HepG2 (cell line): ENCODE measurements around the gene SUPT4H1. TPM values are rescaled to one million over a fixed set of nuclear protein-coding genes. Genes with fewer than 3 reads are reported as not detected.

Source experiments
- BRCA1 ChIP-seq: sonication (generic); formaldehyde crosslinking; IDR thresholded peaks from 2 replicates; pipeline ENCODE4 v1.4.0; 2020; ENCODE audit warnings: missing genetic modification reagents
- ETV5 ChIP-seq: IDR thresholded peaks from 2 replicates; pipeline ENCODE4 v1.6.1; 2018; ENCODE audit warnings: missing biosample characterization, missing genetic modification reagents, inconsistent platforms, borderline replicate concordance
- HDAC6 ChIP-seq: fragments of 200-600 bp; sonication (generic); IDR thresholded peaks from 2 replicates; pipeline ENCODE4 v1.7.0; 2017; ENCODE audit warnings: mild to moderate bottlenecking, antibody characterized with exemption, low read length, low read depth
- POLR2A ChIP-seq, 2 experiments: IDR thresholded peaks; 2 replicates each; pipeline ENCODE4 v1.6.1; 2011; ENCODE audit warnings: low read depth in 2 of 2, low read length in 2 of 2, mild to moderate bottlenecking in 1 of 2, moderate library complexity in 1 of 2; ENCODE audit not compliant: insufficient read depth in 1 of 2
- PPARG ChIP-seq: conservative IDR thresholded peaks from 2 replicates; pipeline ENCODE4 v1.6.1; 2016; ENCODE audit warnings: missing biosample characterization, missing genetic modification reagents
- RARA ChIP-seq: IDR thresholded peaks from 2 replicates; pipeline ENCODE4 v1.6.1; 2016; ENCODE audit warnings: missing genetic modification reagents, missing compliant biosample characterization
- RBFOX2 ChIP-seq: fragments of 200-400 bp; formaldehyde crosslinking; IDR thresholded peaks from 2 replicates; pipeline ENCODE4 v1.6.1; 2017; ENCODE audit warnings: low read depth, mild to moderate bottlenecking, low read length
- SNRNP70 ChIP-seq: fragments of 200-400 bp; formaldehyde crosslinking; IDR thresholded peaks from 2 replicates; pipeline ENCODE4 v1.6.1; 2017; ENCODE audit warnings: mild to moderate bottlenecking, low read depth, low read length, moderate library complexity
- TARDBP ChIP-seq: sonication (generic); formaldehyde crosslinking; IDR thresholded peaks from 2 replicates; pipeline ENCODE4 v1.8.0; 2022; ENCODE audit warnings: mild to moderate bottlenecking, missing genetic modification reagents
- TCF7 ChIP-seq: sonication (generic); IDR thresholded peaks from 2 replicates; pipeline ENCODE4 v1.6.1; 2016; ENCODE audit warnings: antibody characterized with exemption, low read depth
- TCF7L2 ChIP-seq: IDR thresholded peaks from 2 replicates; pipeline ENCODE4 v1.6.1; 2011; ENCODE audit warnings: mild to moderate bottlenecking, low read depth, low read length, moderate library complexity
- ZFP1 ChIP-seq: IDR thresholded peaks from 2 replicates; pipeline ENCODE4 v1.6.1; 2016
- ZNF124 ChIP-seq: sonication (generic); formaldehyde crosslinking; IDR thresholded peaks from 2 replicates; pipeline ENCODE4 v1.4.0; 2020; ENCODE audit warnings: missing genetic modification reagents
- ZNF17 ChIP-seq: sonication (generic); formaldehyde crosslinking; IDR thresholded peaks from 2 replicates; pipeline ENCODE4 v1.5.0; 2020; ENCODE audit warnings: mild to moderate bottlenecking, missing genetic modification reagents
- ZNF235 ChIP-seq: sonication (generic); formaldehyde crosslinking; IDR thresholded peaks from 2 replicates; pipeline ENCODE4 v1.8.1; 2023; ENCODE audit warnings: mild to moderate bottlenecking, missing genetic modification reagents, borderline replicate concordance
- ZNF557 ChIP-seq: sonication (generic); formaldehyde crosslinking; IDR thresholded peaks from 2 replicates; pipeline ENCODE4 v1.4.0; 2020; ENCODE audit warnings: missing genetic modification reagents
- ZNF660 ChIP-seq: sonication (generic); formaldehyde crosslinking; IDR thresholded peaks from 2 replicates; pipeline ENCODE4 v1.5.1; 2020; ENCODE audit warnings: mild to moderate bottlenecking, low read depth, missing genetic modification reagents, borderline replicate concordance
- polyA plus RNA-seq, 8 experiments: library from polyadenylated mRNA; depleted of rRNA in 3 of 8; stranded (reverse) in 7 of 8; unstranded in 1 of 8; fragments of >200 nt; fragmentation: Illumina TruSeq in 4 of 8; extraction: Trizol in 4 of 8; gene quantifications; 2 replicates each; pipeline versions ENCODE4 v1.2.1 to v1.2.3, GENCODE V29; 2011 to 2016; ENCODE audit warnings: low read depth in 4 of 8, missing spikeins in 1 of 8, mixed read lengths in 1 of 8; ENCODE audit not compliant: insufficient read depth in 1 of 8
- total RNA-seq, 5 experiments: library from RNA; depleted of rRNA; stranded (reverse); fragments of >200 nt; fragmentation: Illumina TruSeq; extraction: Trizol; gene quantifications; 2 replicates each; pipeline ENCODE4 v1.2.3, GENCODE V29; 2016; ENCODE audit warnings: low read depth in 1 of 5
- TF ChIP-seq, protein P1 (sequence below): IDR thresholded peaks from 2 replicates; pipeline ENCODE4 v1.6.1; 2016; ENCODE audit warnings: missing biosample characterization, missing genetic modification reagents, low read depth
- TF ChIP-seq, protein P2 (sequence below): sonication (generic); formaldehyde crosslinking; IDR thresholded peaks from 2 replicates; pipeline ENCODE4 v1.8.1; 2023; ENCODE audit warnings: mild to moderate bottlenecking, missing genetic modification reagents, borderline replicate concordance
- TF ChIP-seq, protein P3 (sequence below): sonication (generic); formaldehyde crosslinking; IDR thresholded peaks from 2 replicates; pipeline ENCODE4 v1.4.0; 2020; ENCODE audit warnings: missing genetic modification reagents, borderline replicate concordance
- TF ChIP-seq, protein P4 (sequence below): sonication (generic); formaldehyde crosslinking; IDR thresholded peaks from 2 replicates; pipeline ENCODE4 v1.5.0; 2020; ENCODE audit warnings: missing genetic modification reagents
- TF ChIP-seq, protein P5 (sequence below): sonication (generic); formaldehyde crosslinking; IDR thresholded peaks from 2 replicates; pipeline ENCODE4 v1.8.1; 2023; ENCODE audit warnings: missing genetic modification reagents, mild to moderate bottlenecking, borderline replicate concordance
- TF ChIP-seq, protein P6 (sequence below), 2 experiments: fragments of 450-650 bp in 1 of 2; sonication (generic) in 1 of 2; formaldehyde crosslinking; IDR thresholded peaks; 2 replicates each; pipeline versions ENCODE4 v1.5.0 to v1.8.0; 2020 to 2022; ENCODE audit warnings: mild to moderate bottlenecking in 1 of 2, missing genetic modification reagents in 1 of 2

The SUPT4H1 gene
- total and polyA plus RNA-seq, 2 of the 13 experiments (the other 11 are each of a cell fraction or from before 2014, with no cell fraction given): 155 to 244 TPM

DNA sequence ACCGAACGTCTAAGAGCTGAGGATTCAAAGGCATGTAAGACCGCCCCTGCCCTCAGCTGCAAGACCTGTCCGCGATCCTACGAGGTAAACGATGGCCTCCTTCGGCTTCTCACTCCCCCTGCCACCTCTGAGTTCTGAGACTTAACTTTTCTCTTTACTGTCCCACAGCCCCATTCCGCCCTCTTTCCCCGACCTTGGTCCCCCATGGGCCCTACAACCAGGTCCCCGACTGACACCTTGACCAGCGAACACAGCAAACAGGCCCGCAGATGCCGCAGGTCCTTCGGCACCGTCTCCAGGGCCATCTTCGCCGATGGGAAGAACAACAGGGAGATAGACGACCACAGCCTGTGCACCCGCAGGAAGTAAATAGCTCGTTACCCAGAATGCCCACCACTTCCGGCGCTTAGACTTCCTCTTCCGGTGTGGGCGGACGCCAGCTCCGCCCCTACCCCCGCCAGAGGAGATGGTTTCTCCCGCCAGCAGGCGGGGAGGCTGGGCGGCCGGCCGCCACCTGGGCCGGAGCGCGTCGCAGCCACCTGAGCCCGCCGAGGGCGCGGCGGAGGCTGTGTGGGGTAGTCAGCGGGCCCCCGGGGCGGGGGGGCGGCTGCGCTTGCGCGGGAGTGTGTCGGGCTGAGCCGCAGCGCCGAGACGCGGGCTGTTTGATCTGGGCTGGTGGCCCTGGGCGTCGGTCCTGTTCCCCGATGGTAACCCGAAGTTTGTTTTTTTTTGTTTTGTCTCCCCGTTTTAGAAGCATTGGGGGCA is at the start of gene SUPT4H1 (continued):
- TF ChIP-seq TARDBP (peak; percentile 84; the same call in 1 of the 2 replicates), ZNF17 (CRISPR knock-in tag) (no peak), ZNF235 (CRISPR knock-in tag) (peak; percentile 71; the same call in 1 of the 2 replicates), SNRNP70 (no peak), POLR2A (IDR thresholded peaks at IDR 0.05; ENCODE audit: insufficient read depth in 1 of 2, low read depth in 2 of 2, low read length in 2 of 2) (peak; percentile 85 to 86), RBFOX2 (peak; percentile 96), TCF7L2 (no peak), PPARG (CRISPR knock-in tag) (peak; percentile 88), RARA (CRISPR knock-in tag) (peak; percentile 47), ETV5 (peak; percentile 90), ZNF124 (CRISPR knock-in tag) (peak; percentile 94), ZFP1 (CRISPR knock-in tag) (peak; percentile 72; the same call in 1 of the 2 replicates), ZNF557 (peak; percentile 74; the same call in 1 of the 2 replicates), ZNF660 (CRISPR knock-in tag) (no peak), BRCA1 (CRISPR knock-in tag) (peak; percentile 90; the same call in 1 of the 2 replicates), TCF7 (peak; percentile 80; the same call in 1 of the 2 replicates), HDAC6 (no peak)
- TF ChIP-seq, protein P1, sequence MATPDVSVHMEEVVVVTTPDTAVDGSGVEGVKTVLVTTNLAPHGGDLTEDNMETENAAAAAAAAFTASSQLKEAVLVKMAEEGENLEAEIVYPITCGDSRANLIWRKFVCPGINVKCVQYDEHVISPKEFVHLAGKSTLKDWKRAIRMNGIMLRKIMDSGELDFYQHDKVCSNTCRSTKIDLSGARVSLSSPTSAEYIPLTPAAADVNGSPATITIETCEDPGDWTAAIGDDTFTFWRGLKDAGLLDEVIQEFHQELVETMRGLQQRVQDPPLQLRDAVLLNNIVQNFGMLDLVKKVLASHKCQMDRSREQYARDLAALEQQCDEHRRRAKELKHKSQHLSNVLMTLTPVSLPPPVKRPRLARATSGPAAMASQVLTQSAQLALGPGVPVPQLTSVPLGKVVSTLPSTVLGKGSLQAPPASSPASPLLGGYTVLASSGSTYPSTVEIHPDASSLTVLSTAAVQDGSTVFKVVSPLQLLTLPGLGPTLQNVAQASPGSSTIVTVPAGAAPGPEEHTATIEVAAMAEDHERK: no peak
- TF ChIP-seq, protein P2, sequence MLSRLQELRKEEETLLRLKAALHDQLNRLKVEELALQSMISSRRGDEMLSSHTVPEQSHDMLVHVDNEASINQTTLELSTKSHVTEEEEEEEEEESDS (CRISPR knock-in tag): peak; percentile 80; the same call in 1 of the 2 replicates
- TF ChIP-seq, protein P3, sequence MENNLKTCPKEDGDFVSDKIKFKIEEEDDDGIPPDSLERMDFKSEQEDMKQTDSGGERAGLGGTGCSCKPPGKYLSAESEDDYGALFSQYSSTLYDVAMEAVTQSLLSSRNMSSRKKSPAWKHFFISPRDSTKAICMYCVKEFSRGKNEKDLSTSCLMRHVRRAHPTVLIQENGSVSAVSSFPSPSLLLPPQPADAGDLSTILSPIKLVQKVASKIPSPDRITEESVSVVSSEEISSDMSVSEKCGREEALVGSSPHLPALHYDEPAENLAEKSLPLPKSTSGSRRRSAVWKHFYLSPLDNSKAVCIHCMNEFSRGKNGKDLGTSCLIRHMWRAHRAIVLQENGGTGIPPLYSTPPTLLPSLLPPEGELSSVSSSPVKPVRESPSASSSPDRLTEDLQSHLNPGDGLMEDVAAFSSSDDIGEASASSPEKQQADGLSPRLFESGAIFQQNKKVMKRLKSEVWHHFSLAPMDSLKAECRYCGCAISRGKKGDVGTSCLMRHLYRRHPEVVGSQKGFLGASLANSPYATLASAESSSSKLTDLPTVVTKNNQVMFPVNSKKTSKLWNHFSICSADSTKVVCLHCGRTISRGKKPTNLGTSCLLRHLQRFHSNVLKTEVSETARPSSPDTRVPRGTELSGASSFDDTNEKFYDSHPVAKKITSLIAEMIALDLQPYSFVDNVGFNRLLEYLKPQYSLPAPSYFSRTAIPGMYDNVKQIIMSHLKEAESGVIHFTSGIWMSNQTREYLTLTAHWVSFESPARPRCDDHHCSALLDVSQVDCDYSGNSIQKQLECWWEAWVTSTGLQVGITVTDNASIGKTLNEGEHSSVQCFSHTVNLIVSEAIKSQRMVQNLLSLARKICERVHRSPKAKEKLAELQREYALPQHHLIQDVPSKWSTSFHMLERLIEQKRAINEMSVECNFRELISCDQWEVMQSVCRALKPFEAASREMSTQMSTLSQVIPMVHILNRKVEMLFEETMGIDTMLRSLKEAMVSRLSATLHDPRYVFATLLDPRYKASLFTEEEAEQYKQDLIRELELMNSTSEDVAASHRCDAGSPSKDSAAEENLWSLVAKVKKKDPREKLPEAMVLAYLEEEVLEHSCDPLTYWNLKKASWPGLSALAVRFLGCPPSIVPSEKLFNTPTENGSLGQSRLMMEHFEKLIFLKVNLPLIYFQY (CRISPR knock-in tag): peak; percentile 94
- TF ChIP-seq, protein P4, sequence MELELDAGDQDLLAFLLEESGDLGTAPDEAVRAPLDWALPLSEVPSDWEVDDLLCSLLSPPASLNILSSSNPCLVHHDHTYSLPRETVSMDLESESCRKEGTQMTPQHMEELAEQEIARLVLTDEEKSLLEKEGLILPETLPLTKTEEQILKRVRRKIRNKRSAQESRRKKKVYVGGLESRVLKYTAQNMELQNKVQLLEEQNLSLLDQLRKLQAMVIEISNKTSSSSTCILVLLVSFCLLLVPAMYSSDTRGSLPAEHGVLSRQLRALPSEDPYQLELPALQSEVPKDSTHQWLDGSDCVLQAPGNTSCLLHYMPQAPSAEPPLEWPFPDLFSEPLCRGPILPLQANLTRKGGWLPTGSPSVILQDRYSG: 0 out of 2 replicates have a peak, but pooled peaks have one; percentile 55
- TF ChIP-seq, protein P5, sequence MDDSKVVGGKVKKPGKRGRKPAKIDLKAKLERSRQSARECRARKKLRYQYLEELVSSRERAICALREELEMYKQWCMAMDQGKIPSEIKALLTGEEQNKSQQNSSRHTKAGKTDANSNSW: peak; percentile 70; the same call in 1 of the 2 replicates
- TF ChIP-seq, protein P6, sequence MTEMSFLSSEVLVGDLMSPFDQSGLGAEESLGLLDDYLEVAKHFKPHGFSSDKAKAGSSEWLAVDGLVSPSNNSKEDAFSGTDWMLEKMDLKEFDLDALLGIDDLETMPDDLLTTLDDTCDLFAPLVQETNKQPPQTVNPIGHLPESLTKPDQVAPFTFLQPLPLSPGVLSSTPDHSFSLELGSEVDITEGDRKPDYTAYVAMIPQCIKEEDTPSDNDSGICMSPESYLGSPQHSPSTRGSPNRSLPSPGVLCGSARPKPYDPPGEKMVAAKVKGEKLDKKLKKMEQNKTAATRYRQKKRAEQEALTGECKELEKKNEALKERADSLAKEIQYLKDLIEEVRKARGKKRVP (CRISPR knock-in tag; IDR thresholded peaks at IDR 0.05): peak in 1 of 2 experiments; percentile 60; a peak in 2 of 4 replicates
